IMR-90 (cell line): ENCODE data around the gene ZFYVE28. TPM values are rescaled to one million over a fixed set of nuclear protein-coding genes. Genes with fewer than 3 reads are reported as not detected.

ENCODE experiments used
- ATAC-seq: fragments of 200-7000 bp; cut with Tn5 transposase; 2 replicates; pipeline ENCODE4 v1.9.1; 2020; ENCODE audit warnings: low read depth, mild to moderate bottlenecking, moderate library complexity
- BruUV-seq: library from RNA; stranded (reverse); fragments of 400-500 nt; replicated peaks from 2 replicates; lab custom pipeline; 2021; lab: Mats Ljungman, UMichigan
- CTCF ChIA-PET: fragments of 300-600 bp; formaldehyde crosslinking; extraction: SDS; loops from one replicate; lab custom pipeline; 2021; ENCODE audit warnings: antibody characterized with exemption; lab: Yijun Ruan, JAX
- POLR2A ChIA-PET: fragments of 300-600 bp; sonication (Branson Sonifier 250); formaldehyde crosslinking; loops from one replicate; lab custom pipeline; 2022; ENCODE audit warnings: antibody characterized with exemption; ENCODE audit not compliant: unreplicated experiment; lab: Charles Lee
- DNase-seq: peaks from one replicate; pipeline ENCODE4 v3.0.0; 2013
- H2AFZ ChIP-seq: replicated peaks from 2 replicates; pipeline ENCODE3; 2013; ENCODE audit warnings: low read length, mild to moderate bottlenecking; ENCODE audit not compliant: poor library complexity
- H2AK5ac ChIP-seq: 2 replicates; pipeline ENCODE4 v1.6.1; 2013; ENCODE audit warnings: low read depth, low read length, inconsistent platforms
- H2AK9ac ChIP-seq: replicated peaks from 2 replicates; pipeline ENCODE3; 2013; ENCODE audit warnings: mild to moderate bottlenecking, low read depth, low read length, moderate library complexity; ENCODE audit not compliant: poor library complexity
- H2BK120ac ChIP-seq: 2 replicates; pipeline ENCODE4 v1.6.1; 2013; ENCODE audit warnings: low read depth, low read length, inconsistent platforms
- H2BK15ac ChIP-seq: 3 replicates; pipeline ENCODE4 v1.6.1; 2013; ENCODE audit warnings: low read depth, low read length, inconsistent platforms
- H2BK20ac ChIP-seq: 2 replicates; pipeline ENCODE4 v1.6.1; 2013; ENCODE audit warnings: low read depth, mild to moderate bottlenecking, inconsistent platforms, low read length, moderate library complexity
- H2BK5ac ChIP-seq: 2 replicates; pipeline ENCODE4 v1.6.1; 2013; ENCODE audit warnings: mild to moderate bottlenecking, low read depth, low read length, inconsistent platforms; ENCODE audit not compliant: poor library complexity, severe bottlenecking
- H3K14ac ChIP-seq: replicated peaks from 2 replicates; pipeline ENCODE4 v1.6.1; 2013; ENCODE audit warnings: low read depth, low read length, inconsistent platforms
- H3K18ac ChIP-seq: 2 replicates; pipeline ENCODE4 v1.6.1; 2013; ENCODE audit warnings: low read depth, low read length, control low read depth
- H3K23ac ChIP-seq: 2 replicates; pipeline ENCODE4 v1.6.1; 2013; ENCODE audit warnings: low read depth, low read length, inconsistent platforms
- H3K27ac ChIP-seq: 2 replicates; pipeline ENCODE4 v1.5.1; 2013; ENCODE audit warnings: mild to moderate bottlenecking, control low read depth, low read length; ENCODE audit not compliant: insufficient read depth
- H3K27me3 ChIP-seq: 2 replicates; pipeline ENCODE4 v1.6.1; 2013; ENCODE audit warnings: low read length; ENCODE audit not compliant: control insufficient read depth, insufficient read depth
- H3K36me3 ChIP-seq: 2 replicates; pipeline ENCODE4 v1.6.1; 2013; ENCODE audit warnings: low read length, mixed read lengths; ENCODE audit not compliant: control insufficient read depth, insufficient read depth
- H3K4ac ChIP-seq: 2 replicates; pipeline ENCODE4 v1.6.1; 2013; ENCODE audit warnings: low read depth, low read length, inconsistent platforms
- H3K4me1 ChIP-seq: 2 replicates; pipeline ENCODE4 v1.6.1; 2013; ENCODE audit warnings: low read length, mixed read lengths; ENCODE audit not compliant: control insufficient read depth, insufficient read depth
- H3K4me2 ChIP-seq: 2 replicates; pipeline ENCODE4 v1.6.1; 2013; ENCODE audit warnings: low read depth, mild to moderate bottlenecking, control low read depth, low read length, moderate library complexity
- H3K4me3 ChIP-seq: 2 replicates; pipeline ENCODE4 v1.5.1; 2013; ENCODE audit warnings: low read depth, mild to moderate bottlenecking, control low read depth, low read length, moderate library complexity; ENCODE audit not compliant: insufficient read depth
- H3K56ac ChIP-seq: 2 replicates; pipeline ENCODE4 v1.6.1; 2013; ENCODE audit warnings: low read length, inconsistent platforms; ENCODE audit not compliant: insufficient read depth; ENCODE audit errors: extremely low read depth
- H3K79me1 ChIP-seq, 2 experiments: 2 replicates each; pipeline ENCODE4 v1.6.1; 2013; ENCODE audit warnings: low read length in 2 of 2, inconsistent platforms in 1 of 2, low read depth in 1 of 2
- H3K9ac ChIP-seq: 2 replicates; pipeline ENCODE4 v1.6.1; 2013; ENCODE audit warnings: low read depth, low read length, control low read depth
- H3K9me1 ChIP-seq: 2 replicates; pipeline ENCODE4 v1.6.1; 2013; ENCODE audit warnings: low read length, inconsistent platforms; ENCODE audit not compliant: insufficient read depth
- H3K9me3 ChIP-seq: 2 replicates; pipeline ENCODE4 v1.6.1; 2013; ENCODE audit warnings: low read length; ENCODE audit not compliant: control insufficient read depth, insufficient read depth
- H4K20me1 ChIP-seq: 2 replicates; pipeline ENCODE4 v1.6.1; 2013; ENCODE audit warnings: low read length, inconsistent platforms; ENCODE audit not compliant: insufficient read depth
- H4K5ac ChIP-seq: 2 replicates; pipeline ENCODE4 v1.6.1; 2013; ENCODE audit warnings: mild to moderate bottlenecking, low read depth, low read length, control low read depth
- H4K8ac ChIP-seq, 2 experiments: 2 replicates each; pipeline ENCODE4 v1.6.1; 2013; ENCODE audit warnings: low read depth in 2 of 2, low read length in 2 of 2, control low read depth in 1 of 2, inconsistent platforms in 1 of 2
- H4K91ac ChIP-seq: 2 replicates; pipeline ENCODE4 v1.6.1; 2013; ENCODE audit warnings: low read depth, low read length, inconsistent platforms; ENCODE audit not compliant: insufficient read depth
- MXI1 ChIP-seq: IDR thresholded peaks from 2 replicates; pipeline ENCODE4 v1.6.1; 2012; ENCODE audit warnings: low read depth, mild to moderate bottlenecking, low read length, moderate library complexity, borderline replicate concordance
- WGBS, 2 experiments: methylation state at CpG; one replicate each; pipeline versions ENCODE4 v1.1.5 to v1.1.7; 2013; ENCODE audit warnings: missing lambda C conversion rate in 2 of 2; ENCODE audit not compliant: insufficient read length in 1 of 2; ENCODE audit errors: extremely low coverage in 2 of 2; 5-methylcytosine and 5-hydroxymethylcytosine counted together
- dilution Hi-C: fragments of 300-500 bp; cut with HindIII; formaldehyde crosslinking; loops from one replicate; pipeline ENCODE4 v1.14.3; 2018; ENCODE audit warnings: low sequenced_read_pairs; ENCODE audit not compliant: unreplicated experiment
- in situ Hi-C: fragments of 300-500 bp; cut with MboI; formaldehyde crosslinking; loops from 3 replicates; pipeline ENCODE4 v1.14.3; 2019; ENCODE audit warnings: low sequenced_read_pairs, inconsistent platforms, mixed read lengths
- intact Hi-C: fragments of 100-400 bp; cut with micrococcal nuclease; formaldehyde crosslinking; loops from 2 replicates; pipeline ENCODE4 v1.10.0; 2022
- polyA plus RNA-seq, 3 experiments: library from polyadenylated mRNA; depleted of rRNA; stranded (reverse); fragments of >200 nt; gene quantifications; 2 replicates each; pipeline ENCODE4 v1.2.3, GENCODE V29; 2012; ENCODE audit warnings: low replicate concordance in 1 of 3
- total RNA-seq: library from RNA; depleted of rRNA; stranded (reverse); fragments of >200 nt; gene quantifications from 2 replicates; pipeline ENCODE4 v1.2.3, GENCODE V29; 2012

Gene ZFYVE28
- total and polyA plus RNA-seq, 2 of the 4 experiments (the other 2 are of a cell fraction) = 0.36 to 1.2 TPM

- Histone ChIP-seq H3K9ac (no peak overlapping the region), H3K36me3 (no peaks in the 10 kb centered on the region), H4K91ac (no peak overlapping the region), H3K79me1 (no peaks in the 10 kb centered on the region), H3K56ac (no peak overlapping the region), H3K4me1 (no peaks in the 10 kb centered on the region; the same call in 1 of the 2 replicates), H3K18ac (no peak overlapping the region), H3K23ac (no peak overlapping the region), H3K4me2 (no peak overlapping the region), H2AK9ac (no peak overlapping the region), H2BK5ac (no peak overlapping the region), H4K5ac (no peak overlapping the region), H3K14ac (no peak overlapping the region), H2BK120ac (no peak overlapping the region), H3K27me3 (peaks cover 59% of the 10 kb centered on the region), H2BK20ac (no peak overlapping the region), H4K20me1 (no peaks in the 10 kb centered on the region), H2AFZ (no peak overlapping the region), H3K9me1 (no peaks in the 10 kb centered on the region), H3K4me3 (no peak overlapping the region), H3K27ac (no peak overlapping the region), H3K4ac (no peak overlapping the region), H3K9me3 (0 out of 2 replicates have a peak, but pooled peaks cover 1% of the 10 kb centered on the region), H4K8ac (no peak overlapping the region), H2AK5ac (no peak overlapping the region), H2BK15ac (no peak overlapping the region)
- ChIA-PET POLR2A (no interaction called here), CTCF (no interaction called here)
- dilution Hi-C loops (no loop called here), in situ Hi-C loops (no loop called here), intact Hi-C loops (no loop called here)
- ATAC-seq (no peak), DNase-seq (no peak)
- TF ChIP-seq MXI1 = no peak
- WGBS, 2 experiments = 84% methylated on average over 11 of the region's 19 CpGs; no CpG with 5 or more reads in 1 of the 2 experiments
- BruUV-seq = no TSS peak
Measured at GRCh38 chr4:2386717-2387116, 31.7 kb downstream of the ZFYVE28 start.
